Aorta (tissue), 5 donors: Measurements from ENCODE around the gene CHST12. TPM values are rescaled to one million over a fixed set of nuclear protein-coding genes. Genes with fewer than 3 reads are reported as not detected.
"Not testable (repeated sequence)": the region's sequence is repeated elsewhere in the genome, so short reads cannot be mapped to it uniquely, and the experiment has no call there.

Experiments
- ATAC-seq: fragments of 200-7000 bp; cut with Tn5 transposase; one replicate; pipeline ENCODE4 v1.9.1; 2022; ENCODE audit warnings: moderate library complexity; ENCODE audit not compliant: low FRiP score
- DNase-seq, 2 donors: peaks; one replicate each; pipeline ENCODE4 v3.0.0-alpha.2; 2020
- H3K27ac ChIP-seq, 2 donors: one replicate each; pipeline ENCODE4 v1.5.1; 2013; ENCODE audit warnings: low read length in 2 of 2, mild to moderate bottlenecking in 2 of 2, moderate library complexity in 2 of 2, control low read depth in 1 of 2, inconsistent platforms in 1 of 2, low read depth in 1 of 2
- H3K27me3 ChIP-seq, 2 donors: one replicate each; pipeline ENCODE4 v1.6.1; 2013; ENCODE audit warnings: control low read depth in 1 of 2, low read length in 1 of 2, mild to moderate bottlenecking in 1 of 2, moderate library complexity in 1 of 2; ENCODE audit not compliant: insufficient read depth in 2 of 2, control insufficient read depth in 1 of 2
- H3K36me3 ChIP-seq, 2 donors: one replicate each; pipeline ENCODE4 v1.6.1; 2013; ENCODE audit warnings: control low read depth in 1 of 2, low read length in 1 of 2, mild to moderate bottlenecking in 1 of 2; ENCODE audit not compliant: insufficient read depth in 2 of 2, control insufficient read depth in 1 of 2
- H3K4me1 ChIP-seq, 2 donors: one replicate each; pipeline ENCODE4 v1.6.1; 2013; ENCODE audit warnings: low read length in 2 of 2, control low read depth in 1 of 2, mild to moderate bottlenecking in 1 of 2, moderate library complexity in 1 of 2; ENCODE audit not compliant: insufficient read depth in 2 of 2, control insufficient read depth in 1 of 2
- H3K4me3 ChIP-seq, 2 donors: one replicate each; pipeline ENCODE4 v1.5.1; 2013; ENCODE audit warnings: low read length in 2 of 2, control low read depth in 1 of 2, mild to moderate bottlenecking in 1 of 2
- H3K9me3 ChIP-seq: one replicate; pipeline ENCODE4 v1.6.1; 2013; ENCODE audit warnings: mild to moderate bottlenecking, low read length; ENCODE audit not compliant: control insufficient read depth
- WGBS, 2 donors: extraction: QIAGEN DNeasy Blood & Tissue Kit; methylation state at CpG; one replicate each; pipeline ENCODE4 v1.1.7; 2013; 5-methylcytosine and 5-hydroxymethylcytosine counted together
- intact Hi-C, 2 donors: fragments of 100-400 bp; cut with DNase I; formaldehyde crosslinking; loops; one replicate each; pipeline versions ENCODE4 v1.14.2 to v1.15.0; 2022
- polyA plus RNA-seq, 2 donors: library from polyadenylated mRNA; stranded (reverse); fragments of 200-250 nt; gene quantifications; one replicate each; pipeline ENCODE4 v1.2.3, GENCODE V29; 2013
- total RNA-seq, 2 donors: library from RNA; stranded (reverse); fragmentation: NEBNext Ultra II Directional; extraction: Animal tissue kit (Norgen Biotek cat#: 25700); gene quantifications; one replicate each; pipeline ENCODE4 v1.2.1, GENCODE V29; 2021
- donor health status: healthy with polysubstance abuse.
- donor health status: Bipolar disorder and iron deficiency.
- donor health status: DM: no; HTN: no; CAD: no.
- donor health status: DM: no; HTN: no; CAD: no.
- donor health status: DM: yes; HTN: yes; CAD: no.

CHST12 gene
- total and polyA plus RNA-seq, 4 donors, result 2.9 to 31.8 (median 17.8) TPM

DNA sequence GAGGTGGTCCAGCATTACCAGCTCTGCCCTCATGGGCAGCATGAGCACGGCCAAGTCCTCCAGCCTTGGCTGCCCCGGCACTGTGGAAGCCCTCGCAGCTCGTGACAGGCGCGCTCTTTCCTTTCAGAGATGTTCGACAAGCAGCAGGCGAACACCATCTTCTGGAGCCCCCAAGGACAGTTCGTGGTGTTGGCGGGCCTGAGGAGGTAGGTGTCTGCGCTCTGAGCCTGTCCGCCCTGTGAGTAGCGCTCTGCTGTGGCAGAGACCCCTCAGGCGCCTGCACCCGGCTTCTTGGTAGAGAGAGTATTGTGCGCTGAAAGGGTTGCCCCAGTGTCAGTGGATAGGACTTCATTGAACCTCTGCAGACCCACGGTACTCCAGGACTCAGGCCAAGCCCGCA, 29.0 kb upstream of the CHST12 start:
- DNase-seq (no peak), ATAC-seq (no peak)
- Histone ChIP-seq H3K4me1 (no peaks in the 10 kb centered on the region), H3K9me3 (no peaks in the 10 kb centered on the region), H3K27me3 (no peaks in the 10 kb centered on the region), H3K27ac (no peak overlapping the region), H3K36me3 (peaks cover 9 to 20% of the 10 kb centered on the region in 2 donors), H3K4me3 (no peak overlapping the region)
- WGBS, 2 donors, result 92 to 95% methylated on average over 18 of the region's 18 CpGs
- intact Hi-C loops, result no loop called here

DNA sequence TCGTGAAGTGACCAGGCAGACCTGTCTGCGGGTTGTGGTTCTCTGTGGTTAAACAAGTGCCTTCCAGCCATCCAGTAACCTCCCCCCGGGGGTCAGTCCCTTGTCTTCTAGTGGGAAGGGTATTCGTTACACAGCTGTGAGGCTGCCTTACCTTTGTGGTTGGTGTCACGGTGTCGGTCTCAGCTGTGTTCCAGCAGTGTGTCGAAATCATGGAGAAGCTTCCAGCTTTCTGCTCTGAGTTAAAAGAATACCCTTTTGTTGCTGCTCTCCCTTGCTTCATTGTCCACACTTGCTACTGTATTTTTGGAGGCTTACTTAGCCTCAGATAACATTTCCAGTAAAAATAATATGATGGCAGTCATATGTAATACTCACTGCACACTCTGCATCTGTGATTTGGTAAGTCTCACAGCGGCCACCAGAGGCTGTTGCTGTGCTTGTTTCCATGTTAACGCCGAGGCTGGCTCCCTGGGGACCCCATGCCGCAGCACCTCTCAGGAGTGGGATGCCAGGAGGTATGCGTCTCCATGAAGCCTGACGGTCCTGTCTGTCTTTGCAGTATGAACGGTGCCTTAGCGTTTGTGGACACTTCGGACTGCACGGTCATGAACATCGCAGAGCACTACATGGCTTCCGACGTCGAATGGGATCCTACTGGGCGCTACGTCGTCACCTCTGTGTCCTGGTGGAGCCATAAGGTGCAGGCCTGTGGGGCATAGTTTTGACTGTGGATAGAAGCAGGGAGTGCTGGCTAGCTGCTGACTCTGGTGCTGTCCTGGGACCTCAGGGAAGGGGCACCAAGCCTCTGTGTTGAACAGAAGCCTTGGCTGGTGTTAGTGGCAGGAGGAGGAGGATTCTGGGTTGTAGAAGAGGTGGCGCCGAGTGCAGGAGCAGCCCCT, 28.3 kb upstream of the CHST12 start:
- ATAC-seq, result no peak
- WGBS, 2 donors, result 88 to 89% methylated on average over 26 of the region's 26 CpGs
- DNase-seq, result no peak
- no peaks in the 10 kb centered on the region for H3K27me3 ChIP-seq
- no peak overlapping the region for H3K4me3 ChIP-seq
- no peak overlapping the region for H3K27ac ChIP-seq
- no peaks in the 10 kb centered on the region for H3K4me1 ChIP-seq
- H3K9me3 ChIP-seq, result no peaks in the 10 kb centered on the region
- H3K36me3 ChIP-seq, result peaks cover 7 to 21% of the 10 kb centered on the region in 2 donors
- intact Hi-C loops, result no loop called here

DNA sequence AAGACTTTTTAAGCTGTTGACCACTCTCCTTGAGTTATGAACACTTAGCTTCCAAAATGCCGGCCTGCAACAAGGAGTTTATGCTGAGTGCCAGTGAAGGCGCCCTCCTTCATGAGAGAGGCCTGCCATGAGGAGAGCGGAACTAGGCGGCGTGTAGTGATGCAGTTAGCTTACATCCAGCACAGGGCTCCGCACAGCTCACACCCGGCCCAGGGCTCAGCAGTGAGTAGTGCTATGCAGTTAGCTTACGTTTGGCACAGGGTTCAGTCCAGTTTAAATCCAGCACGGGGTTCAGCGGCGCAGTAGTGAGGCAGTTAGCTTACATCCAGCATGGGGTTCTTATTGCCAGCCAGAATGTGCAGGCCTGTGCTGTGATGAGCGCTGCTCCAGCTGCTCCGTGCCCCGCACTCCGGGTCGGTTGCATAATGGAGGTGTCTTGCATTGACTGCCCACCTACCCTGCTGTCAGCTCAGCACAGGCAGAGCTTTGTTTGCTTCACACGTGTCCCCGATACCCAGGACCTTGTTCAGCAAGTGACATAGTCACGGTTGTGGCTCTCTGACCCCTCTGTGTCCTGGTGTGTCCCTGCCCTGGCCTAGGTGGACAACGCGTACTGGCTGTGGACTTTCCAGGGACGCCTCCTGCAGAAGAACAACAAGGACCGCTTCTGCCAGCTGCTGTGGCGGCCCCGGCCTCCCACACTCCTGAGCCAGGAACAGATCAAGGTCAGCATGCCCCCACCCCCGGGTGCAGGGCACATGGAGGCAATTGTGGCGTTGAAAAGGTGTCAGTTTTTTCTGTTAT, 26.9 kb upstream of the CHST12 start:
- no peaks in the 10 kb centered on the region for H3K4me1 ChIP-seq
- no peak overlapping the region for H3K27ac ChIP-seq
- no peak overlapping the region for H3K4me3 ChIP-seq
- no peaks in the 10 kb centered on the region for H3K9me3 ChIP-seq
- H3K27me3 ChIP-seq, result no peaks in the 10 kb centered on the region
- intact Hi-C loops, result no loop called here
- H3K36me3 ChIP-seq, result peaks cover 7 to 19% of the 10 kb centered on the region in 2 donors
- ATAC-seq (no peak), DNase-seq (no peak)
- WGBS, 2 donors, result 92 to 93% methylated on average over 27 of the region's 27 CpGs

DNA sequence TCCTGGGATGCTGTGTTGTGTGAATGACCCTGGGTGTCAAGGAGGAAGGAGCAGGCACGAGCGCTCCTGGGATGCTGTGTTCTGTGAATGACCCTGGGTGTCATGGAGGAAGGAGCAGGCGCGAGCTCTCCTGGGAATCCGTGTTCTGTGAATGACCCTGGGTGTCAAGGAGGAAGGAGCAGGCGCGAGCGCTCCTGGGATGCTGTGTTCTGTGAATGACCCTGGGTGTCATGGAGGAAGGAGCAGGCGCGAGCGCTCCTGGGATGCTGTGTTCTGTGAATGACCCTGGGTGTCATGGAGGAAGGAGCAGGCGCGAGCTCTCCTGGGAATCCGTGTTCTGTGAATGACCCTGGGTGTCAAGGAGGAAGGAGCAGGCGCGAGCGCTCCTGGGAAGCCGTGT, 25.9 kb upstream of the CHST12 start:
- H3K4me3 ChIP-seq, intact Hi-C loops, DNase-seq, H3K9me3 ChIP-seq, H3K27me3 ChIP-seq, H3K27ac ChIP-seq, ATAC-seq, H3K4me1 ChIP-seq: not testable (repeated sequence)
- peaks cover 2 to 17% of the 10 kb centered on the region in 2 donors for H3K36me3 ChIP-seq
- WGBS, 2 donors, result 95% methylated on average over 14 of the region's 18 CpGs

DNA sequence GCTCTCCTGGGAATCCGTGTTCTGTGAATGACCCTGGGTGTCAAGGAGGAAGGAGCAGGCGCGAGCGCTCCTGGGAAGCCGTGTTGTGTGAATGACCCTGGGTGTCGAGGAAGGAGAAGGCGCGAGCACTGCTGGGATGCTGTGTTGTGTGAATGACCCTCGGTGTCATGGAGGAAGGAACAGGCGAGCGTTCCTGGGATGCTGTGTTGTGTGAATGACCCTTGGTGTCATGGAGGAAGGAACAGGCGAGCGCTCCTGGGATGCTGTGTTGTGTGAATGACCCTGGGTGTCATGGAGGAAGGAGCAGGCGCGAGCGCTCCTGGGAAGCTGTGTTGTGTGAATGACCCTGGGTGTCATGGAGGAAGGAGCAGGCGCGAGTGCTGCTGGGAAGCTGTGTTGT, 25.3 kb upstream of the CHST12 start:
- DNase-seq, intact Hi-C loops, ATAC-seq, H3K9me3 ChIP-seq, H3K4me3 ChIP-seq, H3K27ac ChIP-seq, H3K4me1 ChIP-seq, H3K27me3 ChIP-seq: not testable (repeated sequence)
- H3K36me3 ChIP-seq, result peaks cover 2 to 14% of the 10 kb centered on the region in 2 donors
- WGBS, 2 donors, result 89 to 94% methylated on average over 13 to 16 of the region's 18 CpGs

DNA sequence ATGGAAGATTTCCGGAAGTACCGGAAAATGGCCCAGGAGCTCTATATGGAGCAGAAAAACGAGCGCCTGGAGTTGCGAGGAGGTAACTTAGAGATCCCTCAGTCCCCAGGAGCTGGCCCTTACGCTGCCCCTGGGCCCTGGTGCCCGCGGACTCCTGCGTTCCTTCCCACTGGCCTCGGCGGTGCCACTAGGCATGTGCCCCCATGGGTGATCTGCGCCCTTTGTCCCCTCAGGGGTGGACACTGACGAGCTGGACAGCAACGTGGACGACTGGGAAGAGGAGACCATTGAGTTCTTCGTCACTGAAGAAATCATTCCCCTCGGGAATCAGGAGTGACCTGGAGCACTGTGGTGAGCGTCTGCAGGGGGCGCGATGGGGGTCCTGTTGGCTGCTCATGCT, 24.2 kb upstream of the CHST12 start:
- Histone ChIP-seq H3K4me1 (no peaks in the 10 kb centered on the region), H3K27ac (no peak overlapping the region), H3K9me3 (no peaks in the 10 kb centered on the region), H3K4me3 (no peak overlapping the region), H3K27me3 (no peaks in the 10 kb centered on the region), H3K36me3 (peaks cover 2 to 14% of the 10 kb centered on the region in 2 donors)
- intact Hi-C loops, result no loop called here
- 92 to 93% methylated on average over 20 of the region's 20 CpGs for WGBS, 2 donors
- DNase-seq (no peak), ATAC-seq (no peak)

DNA sequence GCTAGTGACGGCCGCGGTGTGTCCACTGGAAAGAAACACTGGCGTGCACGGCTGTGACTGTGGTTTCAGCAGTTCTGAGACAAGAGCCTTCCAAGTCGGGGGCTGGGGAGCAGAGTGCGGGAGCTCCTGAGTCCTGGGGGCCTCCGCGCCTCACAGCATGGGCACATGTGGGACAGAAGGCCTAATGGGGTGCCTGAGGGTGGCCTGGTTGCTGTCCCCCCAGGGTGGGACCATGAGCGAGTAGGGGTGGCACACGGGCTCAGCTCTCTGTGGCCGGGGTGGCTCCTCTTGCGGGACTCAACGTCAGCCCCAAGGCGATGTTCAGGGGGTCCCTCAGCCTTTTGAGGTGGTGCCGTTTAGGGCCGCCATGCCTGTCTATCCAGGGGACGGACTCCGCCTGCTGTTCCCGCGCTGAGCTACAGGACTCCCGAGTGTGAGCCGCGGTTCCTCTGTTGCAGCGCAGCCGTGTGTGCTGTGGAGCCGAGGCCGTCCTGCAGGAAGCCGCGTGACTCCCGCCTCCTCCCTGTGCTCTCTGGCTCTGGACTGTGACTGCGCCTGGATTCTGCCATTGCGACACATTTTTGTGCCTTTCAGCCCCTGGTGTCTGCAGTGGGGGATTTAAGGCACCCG, 23.5 kb upstream of the CHST12 start:
- ATAC-seq, result no peak

DNA sequence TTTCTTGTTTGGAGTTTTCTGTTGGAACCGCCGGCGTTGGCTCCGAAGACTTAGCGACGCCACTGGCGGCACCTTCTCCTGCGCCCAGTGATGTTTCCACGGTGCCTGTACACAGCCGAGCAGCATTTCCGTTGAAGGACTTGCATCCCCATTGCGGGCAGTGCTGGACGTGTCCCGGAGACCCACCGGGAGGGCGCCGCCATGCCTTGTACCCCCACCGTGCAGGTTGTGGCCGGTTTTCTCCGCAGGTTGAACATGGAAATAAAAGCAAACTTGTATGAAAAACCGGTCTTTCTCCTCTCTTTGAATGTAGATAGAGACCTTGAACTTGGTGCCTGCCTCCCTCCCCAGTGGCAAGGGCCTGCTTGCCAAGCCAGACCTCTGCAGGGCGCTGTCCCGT, 22.9 kb upstream of the CHST12 start:
- Histone ChIP-seq H3K36me3 (peaks cover 2 to 6% of the 10 kb centered on the region in 2 donors), H3K9me3 (no peaks in the 10 kb centered on the region), H3K27ac (no peak overlapping the region), H3K27me3 (no peaks in the 10 kb centered on the region), H3K4me1 (no peaks in the 10 kb centered on the region), H3K4me3 (no peak overlapping the region)
- no peak for ATAC-seq
- WGBS, 2 donors, result 93 to 95% methylated on average over 23 of the region's 23 CpGs
- intact Hi-C loops, result no loop called here
- DNase-seq, result no peak

More for the DNA sequence above, 23.5 kb upstream of the CHST12 start:
- Histone ChIP-seq H3K4me3 (no peak overlapping the region), H3K9me3 (no peaks in the 10 kb centered on the region), H3K27ac (no peak overlapping the region), H3K36me3 (peaks cover 2 to 11% of the 10 kb centered on the region in 2 donors), H3K27me3 (no peaks in the 10 kb centered on the region), H3K4me1 (no peaks in the 10 kb centered on the region)
- no peak for DNase-seq
- WGBS, 2 donors, result 91 to 93% methylated on average over 32 to 34 of the region's 34 CpGs
- intact Hi-C loops, result no loop called here
